ENCODE results near the gene ELAC2.

DNA sequence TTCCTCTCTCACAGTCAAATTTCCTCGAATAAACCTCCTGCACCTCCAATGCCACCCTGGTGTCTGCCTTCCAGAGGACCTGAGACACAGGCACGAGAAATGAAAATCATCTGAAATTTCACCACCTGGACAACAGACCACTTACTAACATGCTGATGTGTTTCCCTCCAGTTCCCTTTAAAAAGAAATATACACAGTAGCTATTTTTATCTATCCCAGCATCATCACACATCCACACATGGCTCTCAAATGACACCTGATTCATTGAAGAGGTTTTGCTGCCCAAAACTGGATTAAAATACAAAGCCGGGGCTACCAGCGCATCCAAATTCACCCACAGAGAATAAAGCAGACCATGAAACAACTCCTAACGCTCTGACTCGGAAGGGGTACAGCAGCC, 13.9 kb downstream of the ELAC2 start:
- TF ChIP-seq, protein P1, sequence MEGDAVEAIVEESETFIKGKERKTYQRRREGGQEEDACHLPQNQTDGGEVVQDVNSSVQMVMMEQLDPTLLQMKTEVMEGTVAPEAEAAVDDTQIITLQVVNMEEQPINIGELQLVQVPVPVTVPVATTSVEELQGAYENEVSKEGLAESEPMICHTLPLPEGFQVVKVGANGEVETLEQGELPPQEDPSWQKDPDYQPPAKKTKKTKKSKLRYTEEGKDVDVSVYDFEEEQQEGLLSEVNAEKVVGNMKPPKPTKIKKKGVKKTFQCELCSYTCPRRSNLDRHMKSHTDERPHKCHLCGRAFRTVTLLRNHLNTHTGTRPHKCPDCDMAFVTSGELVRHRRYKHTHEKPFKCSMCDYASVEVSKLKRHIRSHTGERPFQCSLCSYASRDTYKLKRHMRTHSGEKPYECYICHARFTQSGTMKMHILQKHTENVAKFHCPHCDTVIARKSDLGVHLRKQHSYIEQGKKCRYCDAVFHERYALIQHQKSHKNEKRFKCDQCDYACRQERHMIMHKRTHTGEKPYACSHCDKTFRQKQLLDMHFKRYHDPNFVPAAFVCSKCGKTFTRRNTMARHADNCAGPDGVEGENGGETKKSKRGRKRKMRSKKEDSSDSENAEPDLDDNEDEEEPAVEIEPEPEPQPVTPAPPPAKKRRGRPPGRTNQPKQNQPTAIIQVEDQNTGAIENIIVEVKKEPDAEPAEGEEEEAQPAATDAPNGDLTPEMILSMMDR (IDR thresholded peaks at IDR 0.05) = no peak
- no peak for TF ChIP-seq POLR2A (IDR thresholded peaks at IDR 0.05)

All from Peyer's patch (tissue), 4 donors.